K562 (cell line): ENCODE measurements around the gene TRMT1L. TPM values are rescaled to one million over a fixed set of nuclear protein-coding genes. Genes with fewer than 3 reads are reported as not detected.

Experiments used
- EWSR1 ChIP-seq: fragments of 450-650 bp; IDR thresholded peaks from 2 replicates; pipeline ENCODE4 v1.6.1; 2018; ENCODE audit warnings: borderline replicate concordance, mild to moderate bottlenecking, low read depth, moderate library complexity; ENCODE audit not compliant: partially characterized antibody
- HDAC2 ChIP-seq: fragments of 450-650 bp; IDR thresholded peaks from 2 replicates; pipeline ENCODE4 v1.6.1; 2016; ENCODE audit warnings: mild to moderate bottlenecking
- JUN ChIP-seq, 2 experiments: sonication (generic) in 1 of 2; formaldehyde crosslinking in 1 of 2; IDR thresholded peaks; 2 replicates each; pipeline versions ENCODE4 v1.6.1 to v1.8.0; 2012 to 2022; ENCODE audit warnings: borderline replicate concordance in 2 of 2, mild to moderate bottlenecking in 2 of 2, improper control_type of control experiment in 1 of 2, low read depth in 1 of 2, low read length in 1 of 2, missing genetic modification reagents in 1 of 2
- MCM2 ChIP-seq: fragments of 450-650 bp; IDR thresholded peaks from 2 replicates; pipeline ENCODE4 v1.6.1; 2017; ENCODE audit warnings: low read depth, mild to moderate bottlenecking
- MYNN ChIP-seq, 2 experiments: sonication (generic); formaldehyde crosslinking in 1 of 2; IDR thresholded peaks; 2 replicates each; pipeline versions ENCODE4 v1.5.0 to v1.6.1; 2016 to 2020; ENCODE audit warnings: antibody characterized with exemption in 1 of 2, missing genetic modification reagents in 1 of 2
- RBBP5 ChIP-seq: fragments of 200-600 bp; sonication (generic); IDR thresholded peaks from 2 replicates; pipeline ENCODE4 v1.6.1; 2012; ENCODE audit warnings: borderline replicate concordance, mild to moderate bottlenecking, low read length, control low read depth, inconsistent platforms; ENCODE audit not compliant: insufficient read depth, poor library complexity, severe bottlenecking
- SMARCE1 ChIP-seq: fragments of 450-650 bp; IDR thresholded peaks from 2 replicates; pipeline ENCODE4 v1.7.1; 2016; ENCODE audit warnings: mild to moderate bottlenecking
- ZNF232 ChIP-seq: sonication (generic); formaldehyde crosslinking; IDR thresholded peaks from 2 replicates; pipeline ENCODE4 v1.8.0; 2022; ENCODE audit warnings: mild to moderate bottlenecking, missing genetic modification reagents
- ZNF431 ChIP-seq: sonication (generic); formaldehyde crosslinking; IDR thresholded peaks from 2 replicates; pipeline ENCODE4 v1.8.0; 2022; ENCODE audit warnings: mild to moderate bottlenecking, missing genetic modification reagents
- polyA plus RNA-seq, 8 experiments: library from polyadenylated mRNA; depleted of rRNA in 4 of 8; stranded (reverse) in 5 of 8; unstranded in 3 of 8; fragments of >200 nt; fragmentation: Nextera tagmentation in 2 of 8; fragmentation: Illumina TruSeq in 1 of 8; extraction: Ambion mirVana in 2 of 8; extraction: Trizol in 1 of 8; gene quantifications; 2 replicates each; pipeline versions ENCODE4 v1.2.1 to v1.2.3, GENCODE V29; 2011 to 2014; ENCODE audit warnings: inconsistent platforms in 1 of 8, missing spikeins in 1 of 8
- total RNA-seq, 7 experiments: library from RNA; depleted of rRNA in 6 of 7; stranded (reverse); fragments of >200 nt in 6 of 7; fragmentation: Illumina TruSeq in 2 of 7; extraction: Trizol in 2 of 7; gene quantifications; 2 replicates each; pipeline versions ENCODE4 v1.2.1 to v1.2.3, GENCODE V29; 2011 to 2021; ENCODE audit warnings: low replicate concordance in 1 of 7
- TF ChIP-seq, protein P1 (sequence below): fragments of 250-450 bp; sonication (Bioruptor Pico); IDR thresholded peaks from 2 replicates; pipeline ENCODE4 v1.4.0; 2020; ENCODE audit warnings: mild to moderate bottlenecking, moderate library complexity
- TF ChIP-seq, protein P2 (sequence below): fragments of 450-650 bp; IDR thresholded peaks from 2 replicates; pipeline ENCODE4 v1.6.1; 2016; ENCODE audit warnings: low read depth, mild to moderate bottlenecking, moderate library complexity
- TF ChIP-seq, protein P3 (sequence below), 2 experiments: fragments of 250-450 bp in 1 of 2; fragments of 450-650 bp in 1 of 2; sonication (Bioruptor Pico) in 1 of 2; IDR thresholded peaks; 2 replicates each; pipeline versions ENCODE4 v1.6.1 to v1.8.0; 2016 to 2021; ENCODE audit warnings: mild to moderate bottlenecking in 2 of 2, moderate library complexity in 2 of 2, missing compliant biosample characterization in 1 of 2, missing genetic modification characterization in 1 of 2
- TF ChIP-seq, protein P4 (sequence below), 2 experiments: IDR thresholded peaks; 2 replicates each; pipeline ENCODE4 v1.6.1; 2012; ENCODE audit warnings: improper control_type of control experiment in 2 of 2, low read depth in 2 of 2, low read length in 2 of 2, borderline replicate concordance in 1 of 2

TRMT1L gene
- total and polyA plus RNA-seq, 9 of the 15 experiments (the other 6 are each of a cell fraction or from before 2014, with no cell fraction given) = 6.4 to 88.9 (median 32.9) TPM

DNA sequence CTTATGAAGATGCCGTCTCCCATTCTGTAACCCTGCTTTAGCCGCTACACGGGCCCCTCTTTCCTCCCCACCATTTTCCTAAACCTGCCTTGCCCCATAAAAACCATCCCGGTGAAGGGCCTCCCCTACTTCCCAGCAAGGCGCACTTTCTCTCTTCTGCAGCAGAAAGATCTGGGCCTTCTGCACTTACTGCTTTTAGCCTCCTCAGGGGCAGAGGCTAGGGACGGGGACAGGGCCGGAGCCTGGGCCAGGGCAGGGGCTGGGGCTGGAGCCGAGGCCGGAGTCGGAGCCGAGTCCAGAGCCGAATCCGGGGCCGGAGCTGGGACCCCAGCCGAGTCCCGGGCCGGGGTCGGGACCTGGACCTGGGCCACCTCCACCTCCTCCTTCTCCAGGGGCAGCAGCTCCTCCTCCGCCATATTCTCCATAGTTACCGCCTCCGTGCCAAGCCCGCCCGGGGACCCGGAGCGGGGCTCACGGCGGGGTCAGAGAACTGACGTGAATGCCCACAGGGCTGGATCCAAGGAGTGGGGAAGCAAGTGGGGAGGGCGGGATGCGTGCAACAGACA lies 382 bp downstream of the TRMT1L start (continued):
- no peak for TF ChIP-seq JUN (IDR thresholded peaks at IDR 0.05; ENCODE audit: borderline replicate concordance, low read depth, low read length)
- no peak; the same call in 1 of the 2 replicates for TF ChIP-seq JUN (CRISPR knock-in tag; IDR thresholded peaks at IDR 0.05; ENCODE audit: borderline replicate concordance)
- TF ChIP-seq, protein P1, sequence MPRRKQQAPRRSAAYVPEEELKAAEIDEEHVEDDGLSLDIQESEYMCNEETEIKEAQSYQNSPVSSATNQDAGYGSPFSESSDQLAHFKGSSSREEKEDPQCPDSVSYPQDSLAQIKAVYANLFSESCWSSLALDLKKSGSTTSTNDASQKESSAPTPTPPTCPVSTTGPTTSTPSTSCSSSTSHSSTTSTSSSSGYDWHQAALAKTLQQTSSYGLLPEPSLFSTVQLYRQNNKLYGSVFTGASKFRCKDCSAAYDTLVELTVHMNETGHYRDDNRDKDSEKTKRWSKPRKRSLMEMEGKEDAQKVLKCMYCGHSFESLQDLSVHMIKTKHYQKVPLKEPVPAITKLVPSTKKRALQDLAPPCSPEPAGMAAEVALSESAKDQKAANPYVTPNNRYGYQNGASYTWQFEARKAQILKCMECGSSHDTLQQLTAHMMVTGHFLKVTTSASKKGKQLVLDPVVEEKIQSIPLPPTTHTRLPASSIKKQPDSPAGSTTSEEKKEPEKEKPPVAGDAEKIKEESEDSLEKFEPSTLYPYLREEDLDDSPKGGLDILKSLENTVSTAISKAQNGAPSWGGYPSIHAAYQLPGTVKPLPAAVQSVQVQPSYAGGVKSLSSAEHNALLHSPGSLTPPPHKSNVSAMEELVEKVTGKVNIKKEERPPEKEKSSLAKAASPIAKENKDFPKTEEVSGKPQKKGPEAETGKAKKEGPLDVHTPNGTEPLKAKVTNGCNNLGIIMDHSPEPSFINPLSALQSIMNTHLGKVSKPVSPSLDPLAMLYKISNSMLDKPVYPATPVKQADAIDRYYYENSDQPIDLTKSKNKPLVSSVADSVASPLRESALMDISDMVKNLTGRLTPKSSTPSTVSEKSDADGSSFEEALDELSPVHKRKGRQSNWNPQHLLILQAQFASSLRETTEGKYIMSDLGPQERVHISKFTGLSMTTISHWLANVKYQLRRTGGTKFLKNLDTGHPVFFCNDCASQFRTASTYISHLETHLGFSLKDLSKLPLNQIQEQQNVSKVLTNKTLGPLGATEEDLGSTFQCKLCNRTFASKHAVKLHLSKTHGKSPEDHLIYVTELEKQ (CRISPR knock-in tag) = no peak
- TF ChIP-seq ZNF431 (CRISPR knock-in tag) = 0 out of 2 replicates have a peak, but pooled peaks have one; percentile 39
- TF ChIP-seq MCM2 = no peak
- TF ChIP-seq, protein P2, sequence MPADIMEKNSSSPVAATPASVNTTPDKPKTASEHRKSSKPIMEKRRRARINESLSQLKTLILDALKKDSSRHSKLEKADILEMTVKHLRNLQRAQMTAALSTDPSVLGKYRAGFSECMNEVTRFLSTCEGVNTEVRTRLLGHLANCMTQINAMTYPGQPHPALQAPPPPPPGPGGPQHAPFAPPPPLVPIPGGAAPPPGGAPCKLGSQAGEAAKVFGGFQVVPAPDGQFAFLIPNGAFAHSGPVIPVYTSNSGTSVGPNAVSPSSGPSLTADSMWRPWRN = no peak
- TF ChIP-seq EWSR1 = no peak
- TF ChIP-seq RBBP5 = peak; percentile 79
- TF ChIP-seq, protein P3, sequence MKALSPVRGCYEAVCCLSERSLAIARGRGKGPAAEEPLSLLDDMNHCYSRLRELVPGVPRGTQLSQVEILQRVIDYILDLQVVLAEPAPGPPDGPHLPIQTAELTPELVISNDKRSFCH (CRISPR knock-in tag; IDR thresholded peaks at IDR 0.05) = no peak
- TF ChIP-seq, protein P3 (tag; IDR thresholded peaks at IDR 0.05) = no peak
- no peak for TF ChIP-seq SMARCE1
- TF ChIP-seq, protein P4, sequence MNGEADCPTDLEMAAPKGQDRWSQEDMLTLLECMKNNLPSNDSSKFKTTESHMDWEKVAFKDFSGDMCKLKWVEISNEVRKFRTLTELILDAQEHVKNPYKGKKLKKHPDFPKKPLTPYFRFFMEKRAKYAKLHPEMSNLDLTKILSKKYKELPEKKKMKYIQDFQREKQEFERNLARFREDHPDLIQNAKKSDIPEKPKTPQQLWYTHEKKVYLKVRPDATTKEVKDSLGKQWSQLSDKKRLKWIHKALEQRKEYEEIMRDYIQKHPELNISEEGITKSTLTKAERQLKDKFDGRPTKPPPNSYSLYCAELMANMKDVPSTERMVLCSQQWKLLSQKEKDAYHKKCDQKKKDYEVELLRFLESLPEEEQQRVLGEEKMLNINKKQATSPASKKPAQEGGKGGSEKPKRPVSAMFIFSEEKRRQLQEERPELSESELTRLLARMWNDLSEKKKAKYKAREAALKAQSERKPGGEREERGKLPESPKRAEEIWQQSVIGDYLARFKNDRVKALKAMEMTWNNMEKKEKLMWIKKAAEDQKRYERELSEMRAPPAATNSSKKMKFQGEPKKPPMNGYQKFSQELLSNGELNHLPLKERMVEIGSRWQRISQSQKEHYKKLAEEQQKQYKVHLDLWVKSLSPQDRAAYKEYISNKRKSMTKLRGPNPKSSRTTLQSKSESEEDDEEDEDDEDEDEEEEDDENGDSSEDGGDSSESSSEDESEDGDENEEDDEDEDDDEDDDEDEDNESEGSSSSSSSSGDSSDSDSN (IDR thresholded peaks at IDR 0.05; ENCODE audit: borderline replicate concordance in 1 of 2, low read depth in 2 of 2, low read length in 2 of 2) = peak; percentile 41 to 73; a peak in 1 of 4 replicates
- no peak for TF ChIP-seq HDAC2
- no peak; the same call in 1 of the 2 replicates for TF ChIP-seq MYNN (IDR thresholded peaks at IDR 0.05)
- TF ChIP-seq MYNN (CRISPR knock-in tag; IDR thresholded peaks at IDR 0.05) = no peak
- peak; percentile 76; the same call in 1 of the 2 replicates for TF ChIP-seq ZNF232
